ENCODE data around the gene TOMM40. TPM values are rescaled to one million over a fixed set of nuclear protein-coding genes. Genes with fewer than 3 reads are reported as not detected.
A peak's percentile ranks its signal among the peaks of the same experiment; 100 is the strongest.
"Not testable (repeated sequence)": the region's sequence is repeated elsewhere in the genome, so short reads cannot be mapped to it uniquely, and the experiment has no call there.

Gene TOMM40
- total RNA-seq, 1 donor from 2014 or later, result 65.9 TPM

DNA sequence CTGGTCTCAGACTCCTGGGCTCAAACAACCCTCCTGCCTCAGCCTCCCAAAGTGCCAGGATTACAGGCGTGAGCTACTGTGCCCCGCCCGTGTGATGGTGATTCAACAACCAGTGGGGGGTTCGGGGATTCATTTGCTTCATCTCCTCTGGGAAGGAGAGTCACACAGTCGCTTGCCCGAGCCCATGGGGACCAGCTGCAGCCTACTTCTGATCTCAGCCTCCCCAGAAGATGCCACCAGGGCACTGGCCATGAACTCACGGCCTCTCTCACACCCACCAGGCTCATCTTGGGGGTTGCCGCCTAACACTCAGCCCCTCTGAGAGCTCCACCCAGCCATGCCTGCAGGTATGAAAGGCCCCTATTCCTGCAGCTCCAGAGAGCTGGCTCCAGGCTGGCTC lies 6.8 kb downstream of the TOMM40 start:
- no peak for DNase-seq (ENCODE audit: low spot score)

DNA sequence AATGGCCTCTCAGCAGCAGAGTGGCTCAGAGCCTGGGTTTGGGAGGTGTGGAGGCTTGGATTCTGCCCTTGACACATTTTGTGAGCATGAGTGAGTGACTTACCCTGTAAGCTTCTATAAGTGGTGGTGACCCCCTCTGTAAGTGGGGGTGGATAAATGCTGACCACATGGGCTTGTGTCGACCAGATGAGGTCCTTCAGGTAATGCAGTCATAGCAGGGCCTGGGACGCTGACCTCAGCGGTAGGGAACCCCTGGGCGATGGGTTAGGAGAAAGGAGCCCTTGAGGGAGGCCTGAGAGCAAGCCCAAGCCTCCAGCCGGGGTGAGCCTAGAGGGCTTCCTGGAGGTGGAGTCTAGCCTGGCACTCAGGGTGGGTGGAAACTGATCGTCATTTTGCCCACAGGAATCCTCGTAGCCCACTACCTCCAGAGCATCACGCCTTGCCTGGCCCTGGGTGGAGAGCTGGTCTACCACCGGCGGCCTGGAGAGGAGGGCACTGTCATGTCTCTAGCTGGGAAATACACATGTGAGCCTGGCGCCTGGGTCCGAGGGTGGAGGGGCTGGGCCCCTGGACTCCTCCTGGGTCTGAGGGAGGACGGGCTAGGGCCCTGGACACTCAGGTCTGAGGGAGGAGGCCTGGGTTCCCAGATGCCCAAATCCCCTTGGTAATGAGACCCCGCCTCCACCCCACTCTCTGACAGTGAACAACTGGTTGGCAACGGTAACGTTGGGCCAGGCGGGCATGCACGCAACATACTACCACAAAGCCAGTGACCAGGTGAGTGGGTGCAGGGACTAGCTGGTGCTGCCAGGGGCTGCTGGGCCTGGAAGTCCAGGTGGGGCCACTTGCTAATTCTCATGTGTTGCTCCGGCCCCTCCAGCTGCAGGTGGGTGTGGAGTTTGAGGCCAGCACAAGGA lies 9.5 kb downstream of the TOMM40 start:
- DNase-seq (ENCODE audit: low spot score), result no peak

DNA sequence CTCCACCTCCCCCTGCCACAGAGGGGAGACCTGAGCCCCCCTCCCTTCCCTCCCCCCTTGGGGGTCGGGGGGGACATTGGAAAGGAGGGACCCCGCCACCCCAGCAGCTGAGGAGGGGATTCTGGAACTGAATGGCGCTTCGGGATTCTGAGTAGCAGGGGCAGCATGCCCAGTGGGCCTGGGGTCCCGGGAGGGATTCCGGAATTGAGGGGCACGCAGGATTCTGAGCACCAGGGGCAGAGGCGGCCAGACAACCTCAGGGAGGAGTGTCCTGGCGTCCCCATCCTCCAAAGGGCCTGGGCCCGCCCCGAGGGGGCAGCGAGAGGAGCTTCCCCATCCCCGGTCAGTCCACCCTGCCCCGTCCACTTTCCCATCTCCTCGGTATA lies 12.2 kb downstream of the TOMM40 start:
- no peak for DNase-seq (ENCODE audit: low spot score)

DNA sequence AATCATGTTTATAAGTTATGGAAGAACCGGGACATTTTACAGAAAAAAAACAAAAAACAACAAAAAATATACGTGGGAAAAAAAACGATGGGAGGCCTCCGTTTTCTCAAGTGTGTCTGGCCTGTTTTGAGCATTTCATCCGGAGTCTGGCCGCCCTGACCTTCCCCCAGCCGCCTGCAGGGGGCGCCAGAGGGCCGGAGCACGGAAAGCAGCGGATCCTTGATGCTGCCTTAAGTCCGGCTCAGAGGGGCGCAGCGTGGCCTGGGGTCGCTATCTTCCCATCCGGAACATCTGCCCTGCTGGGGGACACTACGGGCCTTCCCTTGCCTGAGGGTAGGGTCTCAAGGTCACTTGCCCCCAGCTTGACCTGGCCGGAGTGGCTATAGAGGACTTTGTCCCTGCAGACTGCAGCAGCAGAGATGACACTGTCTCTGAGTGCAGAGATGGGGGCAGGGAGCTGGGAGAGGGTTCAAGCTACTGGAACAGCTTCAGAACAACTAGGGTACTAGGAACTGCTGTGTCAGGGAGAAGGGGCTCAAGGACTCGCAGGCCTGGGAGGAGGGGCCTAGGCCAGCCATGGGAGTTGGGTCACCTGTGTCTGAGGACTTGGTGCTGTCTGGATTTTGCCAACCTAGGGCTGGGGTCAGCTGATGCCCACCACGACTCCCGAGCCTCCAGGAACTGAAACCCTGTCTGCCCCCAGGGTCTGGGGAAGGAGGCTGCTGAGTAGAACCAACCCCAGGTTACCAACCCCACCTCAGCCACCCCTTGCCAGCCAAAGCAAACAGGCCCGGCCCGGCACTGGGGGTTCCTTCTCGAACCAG lies 12.8 kb downstream of the TOMM40 start:
- peak; percentile 81 for DNase-seq (ENCODE audit: low spot score)

DNA sequence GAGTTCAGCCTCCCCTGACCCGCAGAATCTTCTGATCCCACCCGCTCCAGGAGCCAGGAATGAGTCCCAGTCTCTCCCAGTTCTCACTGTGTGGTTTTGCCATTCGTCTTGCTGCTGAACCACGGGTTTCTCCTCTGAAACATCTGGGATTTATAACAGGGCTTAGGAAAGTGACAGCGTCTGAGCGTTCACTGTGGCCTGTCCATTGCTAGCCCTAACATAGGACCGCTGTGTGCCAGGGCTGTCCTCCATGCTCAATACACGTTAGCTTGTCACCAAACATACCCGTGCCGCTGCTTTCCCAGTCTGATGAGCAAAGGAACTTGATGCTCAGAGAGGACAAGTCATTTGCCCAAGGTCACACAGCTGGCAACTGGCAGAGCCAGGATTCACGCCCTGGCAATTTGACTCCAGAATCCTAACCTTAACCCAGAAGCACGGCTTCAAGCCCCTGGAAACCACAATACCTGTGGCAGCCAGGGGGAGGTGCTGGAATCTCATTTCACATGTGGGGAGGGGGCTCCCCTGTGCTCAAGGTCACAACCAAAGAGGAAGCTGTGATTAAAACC lies 13.5 kb downstream of the TOMM40 start:
- no peak for DNase-seq (ENCODE audit: low spot score)

DNA sequence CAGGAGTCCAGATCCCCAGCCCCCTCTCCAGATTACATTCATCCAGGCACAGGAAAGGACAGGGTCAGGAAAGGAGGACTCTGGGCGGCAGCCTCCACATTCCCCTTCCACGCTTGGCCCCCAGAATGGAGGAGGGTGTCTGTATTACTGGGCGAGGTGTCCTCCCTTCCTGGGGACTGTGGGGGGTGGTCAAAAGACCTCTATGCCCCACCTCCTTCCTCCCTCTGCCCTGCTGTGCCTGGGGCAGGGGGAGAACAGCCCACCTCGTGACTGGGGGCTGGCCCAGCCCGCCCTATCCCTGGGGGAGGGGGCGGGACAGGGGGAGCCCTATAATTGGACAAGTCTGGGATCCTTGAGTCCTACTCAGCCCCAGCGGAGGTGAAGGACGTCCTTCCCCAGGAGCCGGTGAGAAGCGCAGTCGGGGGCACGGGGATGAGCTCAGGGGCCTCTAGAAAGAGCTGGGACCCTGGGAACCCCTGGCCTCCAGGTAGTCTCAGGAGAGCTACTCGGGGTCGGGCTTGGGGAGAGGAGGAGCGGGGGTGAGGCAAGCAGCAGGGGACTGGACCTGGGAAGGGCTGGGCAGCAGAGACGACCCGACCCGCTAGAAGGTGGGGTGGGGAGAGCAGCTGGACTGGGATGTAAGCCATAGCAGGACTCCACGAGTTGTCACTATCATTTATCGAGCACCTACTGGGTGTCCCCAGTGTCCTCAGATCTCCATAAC lies 14.5 kb downstream of the TOMM40 start, which contains the start of gene APOE:
Gene APOE (plus strand): TSS at position 360 of the 724 bp plus-strand sequence. CDS start 829 bp downstream, outside the sequence.
- DNase-seq (ENCODE audit: low spot score), result no peak

DNA sequence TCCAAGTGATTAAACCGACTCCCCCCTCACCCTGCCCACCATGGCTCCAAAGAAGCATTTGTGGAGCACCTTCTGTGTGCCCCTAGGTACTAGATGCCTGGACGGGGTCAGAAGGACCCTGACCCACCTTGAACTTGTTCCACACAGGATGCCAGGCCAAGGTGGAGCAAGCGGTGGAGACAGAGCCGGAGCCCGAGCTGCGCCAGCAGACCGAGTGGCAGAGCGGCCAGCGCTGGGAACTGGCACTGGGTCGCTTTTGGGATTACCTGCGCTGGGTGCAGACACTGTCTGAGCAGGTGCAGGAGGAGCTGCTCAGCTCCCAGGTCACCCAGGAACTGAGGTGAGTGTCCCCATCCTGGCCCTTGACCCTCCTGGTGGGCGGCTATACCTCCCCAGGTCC lies 16.6 kb downstream of the TOMM40 start:
- DNase-seq (ENCODE audit: low spot score), result no peak

DNA sequence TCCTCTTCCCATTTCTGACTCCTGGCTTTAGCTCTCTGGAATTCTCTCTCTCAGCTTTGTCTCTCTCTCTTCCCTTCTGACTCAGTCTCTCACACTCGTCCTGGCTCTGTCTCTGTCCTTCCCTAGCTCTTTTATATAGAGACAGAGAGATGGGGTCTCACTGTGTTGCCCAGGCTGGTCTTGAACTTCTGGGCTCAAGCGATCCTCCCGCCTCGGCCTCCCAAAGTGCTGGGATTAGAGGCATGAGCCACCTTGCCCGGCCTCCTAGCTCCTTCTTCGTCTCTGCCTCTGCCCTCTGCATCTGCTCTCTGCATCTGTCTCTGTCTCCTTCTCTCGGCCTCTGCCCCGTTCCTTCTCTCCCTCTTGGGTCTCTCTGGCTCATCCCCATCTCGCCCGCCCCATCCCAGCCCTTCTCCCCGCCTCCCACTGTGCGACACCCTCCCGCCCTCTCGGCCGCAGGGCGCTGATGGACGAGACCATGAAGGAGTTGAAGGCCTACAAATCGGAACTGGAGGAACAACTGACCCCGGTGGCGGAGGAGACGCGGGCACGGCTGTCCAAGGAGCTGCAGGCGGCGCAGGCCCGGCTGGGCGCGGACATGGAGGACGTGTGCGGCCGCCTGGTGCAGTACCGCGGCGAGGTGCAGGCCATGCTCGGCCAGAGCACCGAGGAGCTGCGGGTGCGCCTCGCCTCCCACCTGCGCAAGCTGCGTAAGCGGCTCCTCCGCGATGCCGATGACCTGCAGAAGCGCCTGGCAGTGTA lies 17.2 kb downstream of the TOMM40 start:
- DNase-seq (ENCODE audit: low spot score), result no peak

DNA sequence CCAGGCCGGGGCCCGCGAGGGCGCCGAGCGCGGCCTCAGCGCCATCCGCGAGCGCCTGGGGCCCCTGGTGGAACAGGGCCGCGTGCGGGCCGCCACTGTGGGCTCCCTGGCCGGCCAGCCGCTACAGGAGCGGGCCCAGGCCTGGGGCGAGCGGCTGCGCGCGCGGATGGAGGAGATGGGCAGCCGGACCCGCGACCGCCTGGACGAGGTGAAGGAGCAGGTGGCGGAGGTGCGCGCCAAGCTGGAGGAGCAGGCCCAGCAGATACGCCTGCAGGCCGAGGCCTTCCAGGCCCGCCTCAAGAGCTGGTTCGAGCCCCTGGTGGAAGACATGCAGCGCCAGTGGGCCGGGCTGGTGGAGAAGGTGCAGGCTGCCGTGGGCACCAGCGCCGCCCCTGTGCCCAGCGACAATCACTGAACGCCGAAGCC lies 17.8 kb downstream of the TOMM40 start:
- no peak for DNase-seq (ENCODE audit: low spot score)

DNA sequence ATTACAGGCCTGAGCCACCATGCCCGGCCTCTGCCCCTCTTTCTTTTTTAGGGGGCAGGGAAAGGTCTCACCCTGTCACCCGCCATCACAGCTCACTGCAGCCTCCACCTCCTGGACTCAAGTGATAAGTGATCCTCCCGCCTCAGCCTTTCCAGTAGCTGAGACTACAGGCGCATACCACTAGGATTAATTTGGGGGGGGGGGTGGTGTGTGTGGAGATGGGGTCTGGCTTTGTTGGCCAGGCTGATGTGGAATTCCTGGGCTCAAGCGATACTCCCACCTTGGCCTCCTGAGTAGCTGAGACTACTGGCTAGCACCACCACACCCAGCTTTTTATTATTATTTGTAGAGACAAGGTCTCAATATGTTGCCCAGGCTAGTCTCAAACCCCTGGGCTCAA lies 18.7 kb downstream of the TOMM40 start:
- DNase-seq (ENCODE audit: low spot score), result no peak

DNA sequence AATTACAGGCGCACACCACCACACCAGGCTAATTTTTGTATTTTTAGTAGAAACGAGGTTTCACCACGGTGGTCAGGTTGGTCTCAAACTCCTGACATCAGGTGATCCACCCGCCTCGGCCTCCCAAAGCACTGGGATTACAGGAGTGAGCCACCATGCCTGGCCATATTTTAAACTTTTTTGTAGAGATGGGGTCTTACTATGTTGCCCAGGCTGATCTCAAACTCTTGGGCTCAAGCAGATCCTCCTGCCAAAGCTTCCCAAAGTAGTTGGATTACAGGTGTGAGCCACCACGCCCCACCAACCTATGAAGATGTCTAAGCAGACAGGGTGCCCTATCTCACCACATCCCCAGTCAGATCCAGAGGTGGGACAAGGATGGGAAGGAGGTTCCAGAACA lies 20.8 kb downstream of the TOMM40 start:
- DNase-seq (ENCODE audit: low spot score), result not testable (repeated sequence)

DNA sequence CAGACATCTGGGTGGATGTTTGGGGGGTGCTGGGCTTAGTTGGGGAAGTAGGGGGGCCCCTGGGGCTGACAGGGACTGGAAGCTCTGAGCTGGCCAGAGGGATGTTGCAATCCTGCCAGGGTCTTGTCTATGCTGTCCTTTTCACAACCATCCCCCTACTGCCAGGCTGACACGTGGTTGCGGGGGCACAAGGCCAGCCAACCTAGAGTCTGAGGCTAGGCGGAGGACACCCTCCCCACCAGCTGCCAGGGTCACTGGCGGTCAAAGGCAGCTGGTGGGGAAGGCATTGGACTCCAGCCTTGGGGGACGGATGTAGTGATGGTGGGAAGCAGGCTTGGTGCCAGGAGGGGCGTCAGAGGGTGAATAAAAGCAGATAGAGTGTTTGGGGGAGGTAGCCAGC lies 21.8 kb downstream of the TOMM40 start:
- DNase-seq (ENCODE audit: low spot score), result no peak

DNA sequence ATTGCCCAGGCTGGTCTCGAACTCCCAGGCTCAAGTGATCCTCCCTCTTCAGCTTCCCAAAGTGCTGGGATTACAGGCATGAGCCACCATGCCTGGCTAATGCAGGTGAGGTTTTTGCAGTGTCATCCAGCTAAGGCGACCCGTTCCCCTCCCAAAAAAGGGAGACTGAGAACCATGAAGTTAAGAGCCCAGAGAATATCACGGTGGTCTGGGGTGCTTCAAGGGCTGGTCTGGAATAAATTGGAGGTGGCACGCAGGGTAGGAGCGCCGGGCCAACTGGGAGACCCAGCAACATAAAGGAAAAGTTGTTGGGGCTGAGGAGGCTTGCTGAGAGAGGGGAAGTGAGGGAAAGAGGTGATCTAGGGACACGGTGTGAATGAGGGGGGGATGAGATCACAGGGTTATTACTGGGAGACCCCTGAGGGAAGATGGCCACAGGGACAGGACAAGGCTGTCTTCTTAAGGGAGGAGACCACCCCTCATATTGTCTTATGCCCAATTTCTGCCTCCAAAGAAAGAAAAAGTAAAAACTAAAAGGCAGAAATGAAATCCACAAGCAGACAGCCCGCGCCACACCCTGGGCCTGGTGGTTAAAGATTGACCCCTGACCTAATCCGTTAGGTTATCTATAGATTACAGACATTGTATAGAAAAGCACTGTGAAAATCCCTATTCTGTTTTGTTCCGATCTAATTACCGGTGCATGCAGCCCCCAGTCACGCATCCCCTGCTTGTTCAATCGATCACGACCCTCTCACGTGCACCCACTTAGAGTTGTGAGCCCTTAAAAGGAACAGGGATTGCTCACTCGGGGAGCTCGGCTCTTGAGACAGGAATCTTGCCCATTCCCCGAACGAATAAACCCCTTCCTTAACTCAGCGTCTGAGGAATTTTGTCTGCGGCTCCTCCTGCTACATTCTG lies 22.7 kb downstream of the TOMM40 start:
- DNase-seq (ENCODE audit: low spot score), result not testable (repeated sequence)

DNA sequence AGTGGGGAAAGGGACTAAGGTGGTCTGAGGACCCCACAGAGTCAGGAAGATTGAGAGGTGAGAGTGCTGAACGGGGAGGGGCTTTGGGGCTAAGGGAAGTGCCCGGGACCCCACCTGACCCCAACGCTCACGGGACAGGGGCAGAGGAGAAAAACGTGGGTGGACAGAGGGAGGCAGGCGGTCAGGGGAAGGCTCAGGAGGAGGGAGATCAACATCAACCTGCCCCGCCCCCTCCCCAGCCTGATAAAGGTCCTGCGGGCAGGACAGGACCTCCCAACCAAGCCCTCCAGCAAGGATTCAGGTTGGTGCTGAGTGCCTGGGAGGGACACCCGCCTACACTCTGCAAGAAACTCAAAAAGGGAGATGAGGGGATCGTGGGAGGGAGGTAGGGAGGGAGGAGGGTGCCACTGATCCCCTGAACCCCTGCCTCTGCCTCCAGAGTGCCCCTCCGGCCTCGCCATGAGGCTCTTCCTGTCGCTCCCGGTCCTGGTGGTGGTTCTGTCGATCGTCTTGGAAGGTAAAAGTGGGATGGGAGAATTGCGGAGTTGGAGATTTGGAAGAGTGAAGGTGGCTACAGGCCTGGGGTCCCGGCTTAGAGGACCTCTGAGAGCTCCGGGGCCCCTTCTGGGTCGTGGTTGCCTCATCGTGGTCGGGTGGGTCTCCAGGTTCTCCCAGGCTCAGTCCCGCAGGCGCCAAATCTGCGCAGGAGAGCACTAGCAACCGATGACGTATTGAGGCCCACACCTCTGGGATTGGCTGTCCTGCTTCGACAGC lies 23.6 kb downstream of the TOMM40 start, which contains the start of gene APOC1:
Gene APOC1 (plus strand): TSS at position 176 of the 774 bp plus-strand sequence. CDS start 284 bp downstream, at position 460.
- DNase-seq (ENCODE audit: low spot score), result peak; percentile 84

DNA sequence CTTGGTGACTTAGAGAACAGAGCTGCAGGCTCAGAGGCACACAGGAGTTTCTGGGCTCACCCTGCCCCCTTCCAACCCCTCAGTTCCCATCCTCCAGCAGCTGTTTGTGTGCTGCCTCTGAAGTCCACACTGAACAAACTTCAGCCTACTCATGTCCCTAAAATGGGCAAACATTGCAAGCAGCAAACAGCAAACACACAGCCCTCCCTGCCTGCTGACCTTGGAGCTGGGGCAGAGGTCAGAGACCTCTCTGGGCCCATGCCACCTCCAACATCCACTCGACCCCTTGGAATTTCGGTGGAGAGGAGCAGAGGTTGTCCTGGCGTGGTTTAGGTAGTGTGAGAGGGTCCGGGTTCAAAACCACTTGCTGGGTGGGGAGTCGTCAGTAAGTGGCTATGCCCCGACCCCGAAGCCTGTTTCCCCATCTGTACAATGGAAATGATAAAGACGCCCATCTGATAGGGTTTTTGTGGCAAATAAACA lies 33.2 kb downstream of the TOMM40 start:
- DNase-seq (ENCODE audit: low spot score), result no peak

DNA sequence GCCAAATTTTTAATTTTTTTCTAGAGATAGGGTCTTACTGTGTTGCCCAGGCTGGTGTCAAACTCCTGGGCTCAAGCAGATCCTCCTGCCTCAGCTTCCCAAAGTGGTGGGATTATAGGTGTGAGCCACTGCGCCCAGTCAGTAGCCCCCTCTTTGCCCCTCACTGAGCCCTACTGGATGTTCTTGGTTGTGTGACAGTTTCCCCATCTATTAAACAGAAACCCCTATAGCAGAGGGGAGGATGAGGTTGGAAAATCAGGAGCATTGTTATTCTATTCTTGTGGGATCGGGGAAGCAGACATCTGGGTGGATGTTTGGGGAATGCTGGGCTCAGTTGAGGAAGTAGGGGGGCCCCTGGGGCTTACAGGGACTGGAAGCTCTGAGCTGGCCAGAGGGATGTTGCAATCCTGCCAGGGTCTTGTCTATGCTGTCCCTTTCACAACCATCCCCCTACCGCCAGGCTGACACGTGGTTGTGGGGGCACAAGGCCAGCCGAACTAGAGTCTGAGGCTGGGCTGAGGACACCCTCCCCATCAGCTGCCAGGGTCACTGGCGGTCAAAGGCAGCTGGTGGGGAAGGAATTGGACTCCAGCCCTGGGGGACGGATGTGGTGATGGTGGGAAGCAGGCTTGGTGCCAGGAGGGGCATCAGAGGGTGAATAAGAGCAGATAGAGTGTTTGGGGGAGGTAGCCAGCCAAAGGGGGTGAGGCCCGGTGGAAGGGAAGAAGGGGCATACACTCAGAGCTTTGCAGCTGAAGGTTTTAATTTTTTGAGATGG lies 34.2 kb downstream of the TOMM40 start:
- peak; percentile 71 for DNase-seq (ENCODE audit: low spot score)

DNA sequence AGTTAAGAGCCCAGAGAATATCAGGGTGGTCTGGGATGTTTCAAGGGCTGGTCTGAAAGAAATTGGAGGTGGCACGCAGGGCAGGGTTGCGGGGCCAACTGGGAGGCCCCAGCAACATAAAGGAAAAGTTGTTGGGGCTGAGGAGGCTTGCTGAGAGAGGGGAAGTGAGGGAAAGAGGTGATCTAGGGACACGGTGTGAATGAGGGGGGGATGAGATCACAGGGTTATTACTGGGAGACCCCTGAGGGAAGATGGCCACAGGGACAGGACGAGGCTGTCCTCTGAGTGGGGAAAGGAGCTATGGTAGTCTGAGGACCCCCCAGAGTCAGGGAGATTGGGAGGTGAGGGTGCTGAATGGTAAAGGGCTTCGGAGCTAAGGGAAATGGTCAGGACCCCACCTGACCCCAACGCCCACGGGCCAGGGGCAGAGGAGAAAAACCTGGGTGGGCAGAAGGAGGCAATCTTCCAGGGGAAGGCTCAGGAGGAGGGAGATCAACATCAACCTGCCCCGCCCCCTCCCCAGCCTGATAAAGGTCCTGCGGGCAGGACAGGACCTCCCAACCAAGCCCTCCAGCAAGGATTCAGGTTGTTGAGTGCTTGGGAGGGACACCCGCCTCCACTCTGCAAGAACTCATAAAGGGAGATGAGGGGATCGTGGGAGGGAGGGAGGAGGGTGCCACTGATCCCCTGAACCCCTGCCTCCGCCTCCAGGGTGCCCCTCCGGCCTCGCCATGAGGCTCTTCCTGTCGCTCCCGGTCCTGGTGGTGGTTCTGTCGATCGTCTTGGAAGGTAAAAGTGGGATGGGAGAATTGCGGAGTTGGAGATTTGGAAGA lies 35.4 kb downstream of the TOMM40 start:
- not testable (repeated sequence) for DNase-seq (ENCODE audit: low spot score)

Measured in ureter (tissue), 1 donor.